ENCODE data around the gene DTD1.

DNA sequence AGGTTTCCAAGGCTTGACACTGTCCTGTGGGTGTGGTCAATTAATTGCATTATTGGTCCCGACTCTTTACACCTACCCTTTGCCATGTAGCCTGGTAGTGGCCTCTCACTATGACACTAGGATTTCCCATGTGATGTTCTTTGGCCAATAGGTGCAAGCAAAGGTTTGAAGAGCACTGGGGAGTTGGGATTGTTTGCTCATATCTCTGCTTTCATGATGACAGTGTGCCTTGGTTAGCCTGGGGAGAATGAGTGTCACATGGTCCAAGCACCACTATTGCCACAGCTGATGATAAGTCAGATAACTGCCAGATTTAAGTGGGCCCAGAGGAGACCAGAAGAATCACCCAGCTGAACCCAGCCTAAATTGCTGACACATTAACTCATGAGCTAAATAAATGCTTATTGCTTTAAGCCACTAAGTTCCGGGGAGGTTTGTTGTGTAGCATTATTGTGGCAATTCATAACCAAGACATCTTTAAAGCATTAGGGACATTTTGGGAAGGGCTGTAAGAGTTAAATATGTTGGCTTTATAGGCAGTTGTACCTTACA, 208.5 kb downstream of the DTD1 start:
- TF ChIP-seq, protein P1, sequence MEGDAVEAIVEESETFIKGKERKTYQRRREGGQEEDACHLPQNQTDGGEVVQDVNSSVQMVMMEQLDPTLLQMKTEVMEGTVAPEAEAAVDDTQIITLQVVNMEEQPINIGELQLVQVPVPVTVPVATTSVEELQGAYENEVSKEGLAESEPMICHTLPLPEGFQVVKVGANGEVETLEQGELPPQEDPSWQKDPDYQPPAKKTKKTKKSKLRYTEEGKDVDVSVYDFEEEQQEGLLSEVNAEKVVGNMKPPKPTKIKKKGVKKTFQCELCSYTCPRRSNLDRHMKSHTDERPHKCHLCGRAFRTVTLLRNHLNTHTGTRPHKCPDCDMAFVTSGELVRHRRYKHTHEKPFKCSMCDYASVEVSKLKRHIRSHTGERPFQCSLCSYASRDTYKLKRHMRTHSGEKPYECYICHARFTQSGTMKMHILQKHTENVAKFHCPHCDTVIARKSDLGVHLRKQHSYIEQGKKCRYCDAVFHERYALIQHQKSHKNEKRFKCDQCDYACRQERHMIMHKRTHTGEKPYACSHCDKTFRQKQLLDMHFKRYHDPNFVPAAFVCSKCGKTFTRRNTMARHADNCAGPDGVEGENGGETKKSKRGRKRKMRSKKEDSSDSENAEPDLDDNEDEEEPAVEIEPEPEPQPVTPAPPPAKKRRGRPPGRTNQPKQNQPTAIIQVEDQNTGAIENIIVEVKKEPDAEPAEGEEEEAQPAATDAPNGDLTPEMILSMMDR (conservative IDR thresholded peaks at IDR 0.05; ENCODE audit: low read length), result no peak
- no peak for TF ChIP-seq EZH2phosphoT487 (IDR thresholded peaks at IDR 0.05; ENCODE audit: borderline replicate concordance, low read depth, low read length)
